ENCODE measurements around the gene UGT1A9.
"Not testable (repeated sequence)": the region's sequence is repeated elsewhere in the genome, so short reads cannot be mapped to it uniquely, and the experiment has no call there.

- TF ChIP-seq DNMT1 (CRISPR knock-in tag; IDR thresholded peaks at IDR 0.05); PPARG (CRISPR knock-in tag; conservative IDR thresholded peaks at IDR 0.05); NBN (conservative IDR thresholded peaks at IDR 0.05); ZNF766 (CRISPR knock-in tag; IDR thresholded peaks at IDR 0.05; ENCODE audit: borderline replicate concordance); ZNF274 (CRISPR knock-in tag; IDR thresholded peaks at IDR 0.05); BHLHE40 (IDR thresholded peaks at IDR 0.05; ENCODE audit: low read length); TP53 (CRISPR knock-in tag; conservative IDR thresholded peaks at IDR 0.05); MYC (CRISPR knock-in tag; IDR thresholded peaks at IDR 0.05; ENCODE audit: borderline replicate concordance); NFIC (IDR thresholded peaks at IDR 0.05; ENCODE audit: low read length); MIER3 (CRISPR knock-in tag; IDR thresholded peaks at IDR 0.05; ENCODE audit: borderline replicate concordance); CHD2 (IDR thresholded peaks at IDR 0.05; ENCODE audit: low read depth, low read length); EP300 (IDR thresholded peaks at IDR 0.05; ENCODE audit: low read depth in 2 of 2, low read length in 2 of 2); EP300 (CRISPR knock-in tag; IDR thresholded peaks at IDR 0.05; ENCODE audit: borderline replicate concordance); CTCF (CRISPR knock-in tag; IDR thresholded peaks at IDR 0.05); EZH2 (conservative IDR thresholded peaks at IDR 0.05; ENCODE audit: low read depth, low read length): not testable (repeated sequence)
Observed at GRCh38 chr2:233636306-233636705, 35.4 kb upstream of the UGT1A9 start, which contains the start of gene UGT1A10.
